Omental fat pad (tissue), 4 donors: ENCODE data around the gene CRCP. TPM values are rescaled to one million over a fixed set of nuclear protein-coding genes. Genes with fewer than 3 reads are reported as not detected.
A peak's percentile ranks its signal among the peaks of the same experiment; 100 is the strongest.
"Not testable (repeated sequence)": the region's sequence is repeated elsewhere in the genome, so short reads cannot be mapped to it uniquely, and the experiment has no call there.

Experiments used
- ATAC-seq: fragments of 150-250 bp; one replicate; pipeline ENCODE4 v1.9.1; 2016; ENCODE audit warnings: mild to moderate bottlenecking, moderate library complexity; ENCODE audit not compliant: low FRiP score
- DNase-seq: peaks from one replicate; pipeline ENCODE4 v3.0.0-alpha.2; 2019; ENCODE audit warnings: low spot score
- total RNA-seq, 4 donors: library from RNA; depleted of rRNA; stranded (reverse); fragments of >200 nt; gene quantifications; one replicate each; pipeline ENCODE4 v1.1.0, GENCODE V29; 2016
- TF ChIP-seq, protein P1 (sequence below), 3 donors: fragments of 450-650 bp; IDR thresholded peaks; one replicate each; pipeline ENCODE4 v1.5.1; 2016 to 2017; ENCODE audit warnings: antibody characterized with exemption in 3 of 3, mild to moderate bottlenecking in 3 of 3, moderate library complexity in 2 of 3

The CRCP gene
- total RNA-seq, 4 donors from 2014 or later: 26.9 to 49.5 (median 38.3) TPM

DNA sequence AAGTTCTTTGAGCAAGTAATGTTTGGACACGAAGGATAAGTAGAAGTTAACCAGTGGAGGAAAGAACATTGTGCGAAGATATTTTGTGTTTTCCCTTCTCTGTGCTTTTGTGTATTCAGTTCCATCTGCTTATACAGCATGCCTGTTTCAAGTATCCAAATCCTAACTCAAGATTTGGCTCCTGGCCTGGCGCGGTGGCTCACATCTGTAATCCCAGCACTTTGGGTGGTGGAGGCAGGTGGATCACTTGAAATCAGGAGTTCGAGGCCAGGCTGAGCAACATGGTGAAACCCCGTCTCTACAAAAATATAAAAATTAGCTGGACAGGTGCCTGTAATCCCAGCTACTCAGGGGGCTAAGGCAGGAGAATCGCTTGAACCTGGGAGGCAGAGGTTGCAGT is 49.7 kb downstream of the CRCP start:
- no peak for DNase-seq
- TF ChIP-seq, protein P1, sequence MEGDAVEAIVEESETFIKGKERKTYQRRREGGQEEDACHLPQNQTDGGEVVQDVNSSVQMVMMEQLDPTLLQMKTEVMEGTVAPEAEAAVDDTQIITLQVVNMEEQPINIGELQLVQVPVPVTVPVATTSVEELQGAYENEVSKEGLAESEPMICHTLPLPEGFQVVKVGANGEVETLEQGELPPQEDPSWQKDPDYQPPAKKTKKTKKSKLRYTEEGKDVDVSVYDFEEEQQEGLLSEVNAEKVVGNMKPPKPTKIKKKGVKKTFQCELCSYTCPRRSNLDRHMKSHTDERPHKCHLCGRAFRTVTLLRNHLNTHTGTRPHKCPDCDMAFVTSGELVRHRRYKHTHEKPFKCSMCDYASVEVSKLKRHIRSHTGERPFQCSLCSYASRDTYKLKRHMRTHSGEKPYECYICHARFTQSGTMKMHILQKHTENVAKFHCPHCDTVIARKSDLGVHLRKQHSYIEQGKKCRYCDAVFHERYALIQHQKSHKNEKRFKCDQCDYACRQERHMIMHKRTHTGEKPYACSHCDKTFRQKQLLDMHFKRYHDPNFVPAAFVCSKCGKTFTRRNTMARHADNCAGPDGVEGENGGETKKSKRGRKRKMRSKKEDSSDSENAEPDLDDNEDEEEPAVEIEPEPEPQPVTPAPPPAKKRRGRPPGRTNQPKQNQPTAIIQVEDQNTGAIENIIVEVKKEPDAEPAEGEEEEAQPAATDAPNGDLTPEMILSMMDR (IDR thresholded peaks at IDR 0.05): no peak
- ATAC-seq: no peak

GRCh38 chr7:66167773-66168387 is 53.2 kb downstream of the CRCP start:
- DNase-seq (no peak), ATAC-seq (no peak)
- TF ChIP-seq, protein P1 (IDR thresholded peaks at IDR 0.05): no peak

DNA sequence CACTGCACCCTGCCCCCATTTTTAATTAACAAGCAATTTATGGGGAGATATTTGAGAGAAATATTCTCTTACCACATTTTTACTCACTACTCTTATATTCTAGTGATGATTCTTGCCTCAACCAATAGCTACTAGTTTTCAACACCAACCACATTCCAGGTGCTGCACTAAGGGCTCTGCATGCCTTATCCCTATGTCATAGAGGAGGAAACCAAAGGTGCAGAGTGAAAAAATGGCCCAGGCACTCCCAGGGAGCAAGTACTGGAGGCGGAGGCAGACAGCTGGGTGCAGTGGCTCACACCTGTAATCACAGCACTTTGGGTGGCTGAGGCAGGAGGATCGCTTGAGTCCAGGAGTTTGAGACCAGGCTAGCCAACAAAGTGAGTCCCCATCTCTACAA is 55.0 kb downstream of the CRCP start:
- TF ChIP-seq, protein P1 (IDR thresholded peaks at IDR 0.05): no peak
- no peak for ATAC-seq

DNA sequence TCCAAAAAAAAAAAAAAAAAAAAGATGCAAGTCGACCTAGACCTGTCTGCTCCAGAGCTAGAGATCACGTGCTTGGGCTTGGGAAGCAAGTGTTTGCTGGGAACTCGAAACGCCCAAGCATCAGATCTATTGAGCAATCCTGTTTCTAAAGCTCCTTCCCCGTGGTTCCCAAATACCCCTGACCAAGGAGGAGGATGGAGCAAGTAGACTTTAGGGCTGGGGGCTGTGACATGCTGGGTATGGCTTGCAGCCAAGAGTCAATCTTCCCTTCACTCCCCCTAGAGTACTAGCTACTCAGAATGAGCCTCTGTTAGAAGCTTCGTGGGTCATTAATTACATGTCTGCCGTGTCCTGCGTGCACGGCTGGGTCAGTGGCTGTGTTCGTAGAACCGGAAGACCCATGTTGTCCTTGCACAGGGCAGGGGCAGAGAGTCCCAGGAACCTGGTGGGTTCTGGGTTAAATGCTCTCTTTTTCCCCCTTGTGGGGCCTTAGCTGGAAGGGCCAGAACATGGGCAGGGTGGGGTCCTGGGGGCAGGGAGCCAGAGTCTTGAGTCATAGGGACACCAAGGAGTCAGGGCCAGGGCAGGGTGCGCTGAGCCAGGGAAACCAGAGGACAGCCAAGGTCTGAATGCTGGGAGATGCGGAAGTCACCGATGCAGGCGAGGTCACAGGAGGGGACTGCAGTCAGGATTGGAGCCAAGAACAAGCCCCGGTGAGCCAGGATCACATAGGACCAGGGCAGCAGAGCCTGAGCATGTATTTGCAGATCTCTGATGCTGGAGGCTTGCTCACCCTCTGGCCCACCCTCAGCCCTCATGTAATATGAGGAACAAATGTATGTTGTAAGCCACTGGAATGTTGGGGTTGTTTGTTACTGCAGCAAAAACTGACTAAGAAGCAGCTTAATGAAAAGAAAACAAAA is 55.9 kb downstream of the CRCP start:
- DNase-seq (no peak), ATAC-seq (peak; percentile 66)
- TF ChIP-seq, protein P1 (IDR thresholded peaks at IDR 0.05): no peak

More for the DNA sequence above, 55.0 kb downstream of the CRCP start:
- no peak for DNase-seq

DNA sequence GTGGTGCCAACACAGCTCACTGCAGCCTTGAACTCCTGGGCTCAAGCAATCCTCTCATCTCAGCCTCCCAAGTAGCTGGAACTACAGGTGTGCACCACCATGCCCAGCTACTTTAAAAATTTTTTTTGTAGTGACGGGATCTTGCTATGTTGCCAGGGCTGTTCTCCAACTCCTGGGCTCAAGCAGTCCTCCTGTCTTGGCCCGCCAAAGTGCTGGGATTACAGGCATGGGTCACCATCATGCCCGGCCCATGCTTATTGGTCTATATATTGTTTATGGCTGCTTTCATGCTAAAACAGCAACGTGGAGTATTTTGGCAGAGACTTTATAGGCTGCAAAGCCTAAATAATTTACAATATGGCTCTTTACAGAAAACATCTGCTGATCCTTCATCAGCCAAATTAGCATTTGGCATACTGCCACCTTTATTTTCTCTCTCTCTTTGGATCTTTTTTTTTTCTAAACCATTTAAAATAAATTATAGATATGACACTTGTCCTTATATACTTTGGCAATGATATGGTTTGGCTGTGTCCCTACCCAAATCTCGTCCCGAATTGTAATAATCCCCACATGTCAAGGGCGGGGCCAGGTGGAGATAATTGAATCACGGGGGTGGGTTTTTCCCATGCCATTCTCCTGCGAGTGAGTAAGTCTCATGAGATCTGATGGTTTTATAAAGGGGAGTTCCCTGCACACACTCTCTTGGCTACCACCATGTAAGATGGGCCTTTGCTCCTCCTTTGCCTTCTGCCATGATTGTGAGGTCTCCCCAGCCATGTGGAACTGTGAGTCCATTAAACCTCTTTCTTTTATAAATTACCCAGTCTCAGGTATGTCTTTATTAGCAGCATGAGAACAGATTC is 58.1 kb downstream of the CRCP start:
- not testable (repeated sequence) for ATAC-seq, DNase-seq

- DNase-seq: no peak
- TF ChIP-seq, protein P1 (IDR thresholded peaks at IDR 0.05): no peak
- no peak for ATAC-seq
Measured at GRCh38 chr7:66173856-66174255, 59.2 kb downstream of the CRCP start.

- not testable (repeated sequence) for ATAC-seq, DNase-seq
Measured at GRCh38 chr7:66175006-66175405, 60.4 kb downstream of the CRCP start.
